ENCODE data around the gene TMEM129.

DNA sequence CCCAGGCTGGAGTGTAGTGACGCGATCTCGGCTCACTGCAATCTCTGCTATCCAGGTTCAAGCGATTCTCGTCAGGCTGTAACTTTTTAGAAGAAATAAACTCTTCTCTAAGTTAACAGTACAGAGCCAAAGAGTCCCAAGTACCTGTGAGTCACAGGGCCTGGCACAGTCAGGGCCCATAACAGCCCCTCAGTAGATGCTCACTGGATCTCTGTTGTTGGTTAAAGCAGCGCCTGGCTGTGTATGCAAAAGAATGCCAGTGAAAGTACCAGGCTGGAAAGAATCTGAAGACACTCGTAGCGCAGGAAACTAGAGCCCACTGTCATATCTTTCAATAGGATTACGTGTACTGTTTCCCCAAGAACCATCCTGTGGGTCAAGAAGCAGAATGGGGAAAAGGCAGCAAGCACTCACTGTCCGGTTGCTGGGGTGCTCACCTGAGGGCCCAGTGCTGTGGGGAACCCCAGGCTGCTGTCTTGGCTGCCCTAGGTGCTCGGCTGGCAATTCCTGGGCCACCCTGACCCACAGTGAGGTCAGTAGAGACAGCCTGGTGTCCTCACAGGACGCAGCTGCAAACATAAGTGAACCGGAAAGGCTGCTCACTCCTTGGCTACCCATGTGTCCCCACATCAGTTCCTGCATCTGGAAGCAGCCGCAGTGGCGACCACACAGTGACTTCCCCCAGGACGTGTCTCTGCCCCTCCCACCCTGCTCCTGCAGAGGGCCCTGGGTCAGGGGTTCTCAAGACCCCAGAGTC lies 5.9 kb downstream of the TMEM129 start:
- TF ChIP-seq, protein P1, sequence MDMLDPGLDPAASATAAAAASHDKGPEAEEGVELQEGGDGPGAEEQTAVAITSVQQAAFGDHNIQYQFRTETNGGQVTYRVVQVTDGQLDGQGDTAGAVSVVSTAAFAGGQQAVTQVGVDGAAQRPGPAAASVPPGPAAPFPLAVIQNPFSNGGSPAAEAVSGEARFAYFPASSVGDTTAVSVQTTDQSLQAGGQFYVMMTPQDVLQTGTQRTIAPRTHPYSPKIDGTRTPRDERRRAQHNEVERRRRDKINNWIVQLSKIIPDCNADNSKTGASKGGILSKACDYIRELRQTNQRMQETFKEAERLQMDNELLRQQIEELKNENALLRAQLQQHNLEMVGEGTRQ (CRISPR knock-in tag; IDR thresholded peaks at IDR 0.05), result no peak
- TF ChIP-seq, protein P2, sequence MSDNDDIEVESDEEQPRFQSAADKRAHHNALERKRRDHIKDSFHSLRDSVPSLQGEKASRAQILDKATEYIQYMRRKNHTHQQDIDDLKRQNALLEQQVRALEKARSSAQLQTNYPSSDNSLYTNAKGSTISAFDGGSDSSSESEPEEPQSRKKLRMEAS (CRISPR knock-in tag; IDR thresholded peaks at IDR 0.05), result no peak
- TF ChIP-seq, protein P3, sequence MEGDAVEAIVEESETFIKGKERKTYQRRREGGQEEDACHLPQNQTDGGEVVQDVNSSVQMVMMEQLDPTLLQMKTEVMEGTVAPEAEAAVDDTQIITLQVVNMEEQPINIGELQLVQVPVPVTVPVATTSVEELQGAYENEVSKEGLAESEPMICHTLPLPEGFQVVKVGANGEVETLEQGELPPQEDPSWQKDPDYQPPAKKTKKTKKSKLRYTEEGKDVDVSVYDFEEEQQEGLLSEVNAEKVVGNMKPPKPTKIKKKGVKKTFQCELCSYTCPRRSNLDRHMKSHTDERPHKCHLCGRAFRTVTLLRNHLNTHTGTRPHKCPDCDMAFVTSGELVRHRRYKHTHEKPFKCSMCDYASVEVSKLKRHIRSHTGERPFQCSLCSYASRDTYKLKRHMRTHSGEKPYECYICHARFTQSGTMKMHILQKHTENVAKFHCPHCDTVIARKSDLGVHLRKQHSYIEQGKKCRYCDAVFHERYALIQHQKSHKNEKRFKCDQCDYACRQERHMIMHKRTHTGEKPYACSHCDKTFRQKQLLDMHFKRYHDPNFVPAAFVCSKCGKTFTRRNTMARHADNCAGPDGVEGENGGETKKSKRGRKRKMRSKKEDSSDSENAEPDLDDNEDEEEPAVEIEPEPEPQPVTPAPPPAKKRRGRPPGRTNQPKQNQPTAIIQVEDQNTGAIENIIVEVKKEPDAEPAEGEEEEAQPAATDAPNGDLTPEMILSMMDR (IDR thresholded peaks at IDR 0.05), result no peak
